Subcutaneous adipose tissue (tissue), 4 donors: ENCODE measurements around the gene GPR137B. TPM values are rescaled to one million over a fixed set of nuclear protein-coding genes. Genes with fewer than 3 reads are reported as not detected.

Source experiments
- total RNA-seq, 4 donors: library from RNA; depleted of rRNA; stranded (reverse); fragments of >200 nt; gene quantifications; one replicate each; pipeline ENCODE4 v1.1.0, GENCODE V29; 2016
- TF ChIP-seq, protein P1 (sequence below): fragments of 450-650 bp; IDR thresholded peaks from one replicate; pipeline ENCODE4 v1.5.1; 2016; ENCODE audit warnings: low read depth, mild to moderate bottlenecking, control low read depth, antibody characterized with exemption, moderate library complexity

GPR137B gene
- total RNA-seq, 4 donors from 2014 or later: 6.6 to 68.7 (median 24.6) TPM

GRCh38 chr1:236258114-236258622 lies 115.8 kb downstream of the GPR137B start:
- TF ChIP-seq, protein P1, sequence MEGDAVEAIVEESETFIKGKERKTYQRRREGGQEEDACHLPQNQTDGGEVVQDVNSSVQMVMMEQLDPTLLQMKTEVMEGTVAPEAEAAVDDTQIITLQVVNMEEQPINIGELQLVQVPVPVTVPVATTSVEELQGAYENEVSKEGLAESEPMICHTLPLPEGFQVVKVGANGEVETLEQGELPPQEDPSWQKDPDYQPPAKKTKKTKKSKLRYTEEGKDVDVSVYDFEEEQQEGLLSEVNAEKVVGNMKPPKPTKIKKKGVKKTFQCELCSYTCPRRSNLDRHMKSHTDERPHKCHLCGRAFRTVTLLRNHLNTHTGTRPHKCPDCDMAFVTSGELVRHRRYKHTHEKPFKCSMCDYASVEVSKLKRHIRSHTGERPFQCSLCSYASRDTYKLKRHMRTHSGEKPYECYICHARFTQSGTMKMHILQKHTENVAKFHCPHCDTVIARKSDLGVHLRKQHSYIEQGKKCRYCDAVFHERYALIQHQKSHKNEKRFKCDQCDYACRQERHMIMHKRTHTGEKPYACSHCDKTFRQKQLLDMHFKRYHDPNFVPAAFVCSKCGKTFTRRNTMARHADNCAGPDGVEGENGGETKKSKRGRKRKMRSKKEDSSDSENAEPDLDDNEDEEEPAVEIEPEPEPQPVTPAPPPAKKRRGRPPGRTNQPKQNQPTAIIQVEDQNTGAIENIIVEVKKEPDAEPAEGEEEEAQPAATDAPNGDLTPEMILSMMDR: no peak

Other genes with a start within 250 kb of the GPR137B start
- 100 to 1,000 TPM; 180 to 391 (median 250) TPM for gene NID1, start 77.4 kb upstream of the GPR137B start, total RNA-seq
- 10 to 100 TPM; 10.9 to 17.1 (median 12.9) TPM for gene ERO1B, start 139.4 kb downstream of the GPR137B start, total RNA-seq